Thyroid gland (tissue), 4 donors: Measurements from ENCODE around the gene POLR1B. TPM values are rescaled to one million over a fixed set of nuclear protein-coding genes. Genes with fewer than 3 reads are reported as not detected.

Experiments used
- DNase-seq, 2 donors: peaks; one replicate each; pipeline ENCODE4 v3.0.0-alpha.2; 2019
- H3K27ac ChIP-seq, 3 donors: fragments of 200-600 bp; sonication (generic); 1 replicate in 2 of 3; 2 replicates in 1 of 3; pipeline ENCODE4 v1.5.1; 2016 to 2019; ENCODE audit warnings: mild to moderate bottlenecking in 1 of 3, moderate library complexity in 1 of 3
- H3K27me3 ChIP-seq: fragments of 200-600 bp; sonication (generic); one replicate; pipeline ENCODE4 v1.5.1; 2019
- H3K36me3 ChIP-seq, 2 donors: fragments of 200-600 bp; sonication (generic); one replicate each; pipeline ENCODE4 v1.5.1; 2016 to 2019
- H3K4me1 ChIP-seq, 2 donors: fragments of 200-600 bp; sonication (generic); one replicate each; pipeline ENCODE4 v1.5.1; 2017 to 2019
- H3K4me3 ChIP-seq, 3 donors: fragments of 200-600 bp; sonication (generic); replicated peaks in 1 of 3; 1 replicate in 2 of 3; 2 replicates in 1 of 3; pipeline ENCODE4 v1.5.1; 2016; ENCODE audit warnings: mild to moderate bottlenecking in 1 of 3
- H3K9me3 ChIP-seq: fragments of 200-600 bp; sonication (generic); one replicate; pipeline ENCODE4 v1.5.1; 2017
- CTCF ChIP-seq, 6 experiments: fragments of 200-600 bp in 3 of 6; fragments of 450-650 bp in 3 of 6; sonication (generic) in 3 of 6; IDR thresholded peaks; one replicate each; pipeline ENCODE4 v1.5.1; 2016 to 2019; ENCODE audit warnings: antibody characterized with exemption in 6 of 6, mild to moderate bottlenecking in 2 of 6, inconsistent platforms in 1 of 6, moderate library complexity in 1 of 6
- POLR2A ChIP-seq, 2 donors: fragments of 450-650 bp; IDR thresholded peaks; one replicate each; pipeline ENCODE4 v1.6.1; 2017; ENCODE audit warnings: antibody characterized with exemption in 2 of 2, mild to moderate bottlenecking in 2 of 2, moderate library complexity in 1 of 2
- WGBS, 2 donors: methylation state at CpG; one replicate each; pipeline ENCODE4 v1.1.5; 2017; 5-methylcytosine and 5-hydroxymethylcytosine counted together
- intact Hi-C: fragments of 100-400 bp; cut with DNase I; formaldehyde crosslinking; loops from one replicate; pipeline ENCODE4 v1.15.1; 2023
- total RNA-seq, 4 donors: library from RNA; depleted of rRNA; stranded (reverse); fragments of >200 nt; gene quantifications; one replicate each; pipeline ENCODE4 v1.2.3, GENCODE V29; 2016

Gene POLR1B
- total RNA-seq, 4 donors from 2014 or later = 18.5 to 27.4 (median 23.2) TPM

- 95 to 97% methylated on average over 10 of the region's 10 CpGs for WGBS, 2 donors
- H3K27me3 ChIP-seq = no peaks in the 10 kb centered on the region
- TF ChIP-seq POLR2A (IDR thresholded peaks at IDR 0.05) = no peak
- H3K9me3 ChIP-seq = no peaks in the 10 kb centered on the region
- H3K27ac ChIP-seq = no peak overlapping the region
- no peak overlapping the region for H3K4me3 ChIP-seq
- no peaks in the 10 kb centered on the region for H3K36me3 ChIP-seq
- no peaks in the 10 kb centered on the region for H3K4me1 ChIP-seq
- intact Hi-C loops = no loop called here
- no peak for DNase-seq
Observed at GRCh38 chr2:112597537-112598322, 55.5 kb downstream of the POLR1B start.

- H3K27ac ChIP-seq = no peak overlapping the region
- no peaks in the 10 kb centered on the region for H3K4me1 ChIP-seq
- no peaks in the 10 kb centered on the region for H3K36me3 ChIP-seq
- H3K4me3 ChIP-seq = no peak overlapping the region
- no peak for TF ChIP-seq POLR2A (IDR thresholded peaks at IDR 0.05)
- TF ChIP-seq CTCF (IDR thresholded peaks at IDR 0.05) = no peak
- H3K27me3 ChIP-seq = no peaks in the 10 kb centered on the region
- intact Hi-C loops = loop anchor here (5.0 kb wide), 1 partner anchor 122 kb away; the partner anchor contains the start of gene NT5DC4
- WGBS, 2 donors = 83 to 84% methylated on average over 3 of the region's 3 CpGs
- DNase-seq = no peak
- no peaks in the 10 kb centered on the region for H3K9me3 ChIP-seq
Observed at GRCh38 chr2:112600634-112601033, 58.4 kb downstream of the POLR1B start.

- Histone ChIP-seq H3K4me1 (no peaks in the 10 kb centered on the region), H3K27me3 (no peaks in the 10 kb centered on the region), H3K27ac (no peak overlapping the region), H3K4me3 (no peak overlapping the region), H3K9me3 (no peaks in the 10 kb centered on the region), H3K36me3 (no peaks in the 10 kb centered on the region)
- TF ChIP-seq POLR2A (IDR thresholded peaks at IDR 0.05) = no peak
- no peak for TF ChIP-seq CTCF (IDR thresholded peaks at IDR 0.05)
- intact Hi-C loops = loop anchor here (5.0 kb wide), 1 partner anchor 121 kb away; the partner anchor contains the start of gene NT5DC4
- WGBS, 2 donors = 92 to 94% methylated on average over 3 of the region's 3 CpGs
- no peak for DNase-seq
Observed at GRCh38 chr2:112601754-112602153, 59.5 kb downstream of the POLR1B start.

- Histone ChIP-seq H3K4me3 (no peak overlapping the region), H3K27me3 (no peaks in the 10 kb centered on the region), H3K9me3 (no peaks in the 10 kb centered on the region), H3K4me1 (no peaks in the 10 kb centered on the region), H3K36me3 (no peaks in the 10 kb centered on the region), H3K27ac (no peak overlapping the region)
- no peak for DNase-seq
- no peak for TF ChIP-seq CTCF (IDR thresholded peaks at IDR 0.05)
- TF ChIP-seq POLR2A (IDR thresholded peaks at IDR 0.05) = no peak
- intact Hi-C loops = loop anchor here (5.0 kb wide), 1 partner anchor 119 kb away; the partner anchor contains the start of gene NT5DC4
- 89 to 91% methylated on average over 3 of the region's 3 CpGs for WGBS, 2 donors
Observed at GRCh38 chr2:112602917-112603316, 60.7 kb downstream of the POLR1B start.

- intact Hi-C loops = loop anchor here (5.0 kb wide), 1 partner anchor 119 kb away; the partner anchor contains the start of gene NT5DC4
- H3K4me1 ChIP-seq = no peaks in the 10 kb centered on the region
- 77 to 93% methylated on average over 2 of the region's 2 CpGs for WGBS, 2 donors
- H3K27me3 ChIP-seq = no peaks in the 10 kb centered on the region
- no peaks in the 10 kb centered on the region for H3K36me3 ChIP-seq
- no peaks in the 10 kb centered on the region for H3K9me3 ChIP-seq
- no peak for DNase-seq
- TF ChIP-seq POLR2A (IDR thresholded peaks at IDR 0.05) (no peak), CTCF (IDR thresholded peaks at IDR 0.05) (no peak)
- no peak overlapping the region for H3K27ac ChIP-seq
- no peak overlapping the region for H3K4me3 ChIP-seq
Observed at GRCh38 chr2:112603731-112604130, 61.5 kb downstream of the POLR1B start.
